NCI-H2196 (cell line): ENCODE data around the gene IMMP2L.

Experiments used
- DNase-seq: peaks from one replicate; lab custom pipeline; 2025; ENCODE audit not compliant: unreplicated experiment; lab: John Stamatoyannopoulos, UW

The IMMP2L gene

DNA sequence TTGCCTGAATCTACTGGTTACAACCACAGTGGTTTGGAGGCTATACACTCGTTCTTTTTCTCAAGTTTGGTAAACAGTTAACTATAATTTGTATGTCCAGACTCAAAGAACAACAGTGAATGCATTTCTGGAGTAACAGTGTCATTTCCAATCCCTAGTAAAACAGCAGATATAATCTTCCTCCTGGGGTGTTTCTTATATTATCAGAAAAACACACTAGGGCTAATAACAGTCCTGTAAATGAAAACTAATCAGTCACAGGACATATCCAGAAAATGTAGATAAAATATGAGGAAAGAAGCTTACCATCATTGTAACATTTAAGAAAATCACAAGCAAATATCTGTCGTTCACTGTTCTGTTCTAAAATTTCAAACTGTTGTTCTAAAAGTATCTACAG is 388.8 kb downstream of the IMMP2L start:
- DNase-seq, result no peak

GRCh38 chr7:111172564-111173257 is 389.6 kb downstream of the IMMP2L start:
- DNase-seq, result no peak

DNA sequence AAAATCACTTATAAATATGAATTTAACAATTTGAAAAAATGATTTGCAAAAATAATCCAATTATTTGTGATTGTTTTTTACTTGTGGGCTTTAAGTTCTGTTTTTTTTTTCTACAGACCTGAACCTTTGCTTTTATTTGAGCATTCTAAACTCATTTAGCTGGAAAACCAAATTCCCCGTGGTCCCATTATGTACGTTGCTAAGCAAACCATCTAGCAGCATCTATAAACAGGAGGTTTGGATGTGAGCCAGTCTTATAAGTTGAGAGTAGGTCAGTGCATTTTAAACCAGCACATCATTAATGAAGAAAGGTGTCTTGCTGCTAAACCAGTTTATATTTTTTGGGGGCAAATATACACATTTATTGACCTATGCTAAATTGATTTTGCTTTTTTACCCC is 394.1 kb downstream of the IMMP2L start:
- DNase-seq, result no peak

- no peak for DNase-seq
These were observed 397.9 kb downstream of the IMMP2L start for GRCh38 chr7:111164442-111164841.

- DNase-seq, result no peak
These were observed 399.6 kb downstream of the IMMP2L start for GRCh38 chr7:111162692-111163091.

DNA sequence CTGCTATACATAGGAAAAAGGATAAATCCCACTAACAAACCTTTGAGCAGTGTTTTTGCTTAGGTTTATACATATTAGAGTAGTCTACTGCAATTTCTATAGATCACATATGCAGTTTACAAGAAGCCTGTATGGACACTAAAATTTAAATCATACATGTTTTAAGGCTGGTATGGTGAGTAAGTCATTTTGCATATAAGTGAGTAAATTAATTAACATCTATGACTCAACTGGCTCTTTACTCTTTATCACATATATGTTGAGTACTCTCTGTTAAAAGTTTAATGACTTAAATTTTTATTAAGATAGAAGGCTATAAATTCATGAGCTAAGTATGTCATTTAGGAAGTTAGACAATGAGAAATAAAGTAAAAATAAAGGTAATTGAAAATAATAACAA is 402.0 kb downstream of the IMMP2L start:
- DNase-seq, result no peak

DNA sequence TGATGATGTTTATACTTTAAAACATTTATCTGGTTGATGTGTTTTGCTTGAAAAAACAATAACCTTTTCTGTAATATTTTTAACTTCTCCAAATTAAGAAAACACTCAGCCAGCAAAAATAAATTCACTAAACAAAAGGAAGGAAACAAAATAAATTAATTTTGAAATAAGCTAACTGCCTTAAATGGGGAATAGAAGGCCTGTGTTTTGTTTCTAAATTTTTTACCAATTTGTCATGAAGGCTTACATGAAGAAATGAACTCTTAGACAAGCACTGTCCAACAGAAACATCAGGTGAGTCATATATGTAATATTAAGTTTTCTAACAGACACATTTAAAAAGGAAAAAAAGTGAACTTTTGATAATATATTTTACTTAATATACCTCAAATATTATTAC is 402.9 kb downstream of the IMMP2L start:
- no peak for DNase-seq

DNA sequence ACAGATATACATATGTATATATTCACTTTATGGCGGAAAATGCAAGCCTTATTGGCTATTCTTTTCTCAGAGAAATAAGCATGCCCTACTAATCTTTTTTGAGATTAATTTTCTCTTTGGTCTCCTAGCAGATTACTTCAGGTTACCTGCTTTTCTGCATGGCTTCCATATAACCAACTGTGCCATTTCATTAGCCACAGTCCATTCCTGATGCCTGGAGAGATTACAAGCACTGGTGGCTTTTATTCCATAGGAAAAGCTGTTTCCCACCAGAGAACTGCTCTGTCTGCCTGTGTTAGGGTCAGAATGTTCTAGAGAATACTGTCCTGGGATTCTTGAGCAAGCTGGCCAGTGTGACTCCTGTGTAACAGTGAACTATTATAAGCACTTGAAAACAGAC is 411.6 kb downstream of the IMMP2L start:
- no peak for DNase-seq

- no peak for DNase-seq
These were observed 414.4 kb downstream of the IMMP2L start for GRCh38 chr7:111147708-111148533.

- no peak for DNase-seq
These were observed 416.2 kb downstream of the IMMP2L start for GRCh38 chr7:111146136-111146535.

DNA sequence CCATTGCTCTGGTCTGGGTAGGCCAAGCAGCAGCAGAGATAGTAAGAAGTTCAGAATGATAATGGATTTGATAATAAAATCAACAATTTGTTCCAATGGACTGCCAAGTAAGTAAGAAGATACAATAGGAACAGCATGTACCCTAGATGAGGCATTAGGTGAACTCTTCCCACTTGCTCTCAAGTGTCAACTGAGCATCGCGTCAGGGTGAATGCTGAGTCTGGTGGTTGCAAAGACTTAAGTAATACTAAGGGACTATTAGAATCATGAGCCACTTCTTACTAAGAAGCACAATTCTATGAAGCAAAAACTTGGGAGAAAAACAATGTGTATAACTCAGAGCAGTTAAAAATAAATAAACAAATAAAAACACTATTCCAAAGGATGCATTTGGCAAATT is 416.8 kb downstream of the IMMP2L start:
- DNase-seq, result no peak

GRCh38 chr7:111140091-111140865 is 422.0 kb downstream of the IMMP2L start:
- no peak for DNase-seq

DNA sequence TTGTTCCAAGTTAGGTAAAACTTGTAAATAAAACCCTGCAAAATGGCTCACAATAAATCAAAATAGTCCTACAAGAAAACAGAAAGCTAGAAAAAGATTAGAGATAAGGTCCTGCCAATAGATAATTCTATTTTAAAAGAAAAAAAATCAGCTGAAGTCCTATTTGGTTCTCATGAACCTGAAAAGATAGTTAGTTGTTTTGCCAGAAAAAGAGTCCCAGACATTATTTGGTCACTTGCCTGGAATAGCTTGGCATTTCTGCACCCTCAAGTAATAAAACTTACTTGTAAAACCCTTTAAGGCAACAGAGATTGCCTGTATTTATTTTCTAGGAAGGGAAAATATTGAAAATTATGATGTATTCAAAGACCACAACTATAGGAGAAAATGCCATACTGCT is 423.7 kb downstream of the IMMP2L start:
- no peak for DNase-seq

- no peak for DNase-seq
These were observed 424.1 kb downstream of the IMMP2L start for GRCh38 chr7:111138193-111138569.

- no peak for DNase-seq
These were observed 424.7 kb downstream of the IMMP2L start for GRCh38 chr7:111137296-111138192.

- no peak for DNase-seq
These were observed 429.5 kb downstream of the IMMP2L start for GRCh38 chr7:111132833-111133232.

- DNase-seq, result no peak
These were observed 432.9 kb downstream of the IMMP2L start for GRCh38 chr7:111129435-111129834.

- no peak for DNase-seq
These were observed 435.3 kb downstream of the IMMP2L start for GRCh38 chr7:111126987-111127386.

DNA sequence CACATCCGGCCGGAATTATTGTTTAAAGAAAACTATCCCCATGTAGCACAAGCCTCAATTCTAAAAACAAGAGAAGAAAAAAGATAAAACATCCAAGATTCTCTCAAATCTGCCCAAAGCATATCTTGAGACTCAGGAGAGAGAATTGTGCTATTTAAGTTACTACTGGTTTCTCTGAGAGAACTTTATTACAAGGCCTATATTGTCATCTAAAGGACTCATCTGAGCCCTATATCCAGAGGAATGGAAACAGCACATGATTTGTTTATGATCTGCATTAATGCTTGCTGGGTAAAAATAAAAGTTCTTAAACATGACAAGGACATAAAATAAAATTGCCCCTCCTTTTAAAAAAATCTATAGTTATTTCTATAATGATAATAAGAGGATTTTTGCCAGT is 446.3 kb downstream of the IMMP2L start:
- no peak for DNase-seq

DNA sequence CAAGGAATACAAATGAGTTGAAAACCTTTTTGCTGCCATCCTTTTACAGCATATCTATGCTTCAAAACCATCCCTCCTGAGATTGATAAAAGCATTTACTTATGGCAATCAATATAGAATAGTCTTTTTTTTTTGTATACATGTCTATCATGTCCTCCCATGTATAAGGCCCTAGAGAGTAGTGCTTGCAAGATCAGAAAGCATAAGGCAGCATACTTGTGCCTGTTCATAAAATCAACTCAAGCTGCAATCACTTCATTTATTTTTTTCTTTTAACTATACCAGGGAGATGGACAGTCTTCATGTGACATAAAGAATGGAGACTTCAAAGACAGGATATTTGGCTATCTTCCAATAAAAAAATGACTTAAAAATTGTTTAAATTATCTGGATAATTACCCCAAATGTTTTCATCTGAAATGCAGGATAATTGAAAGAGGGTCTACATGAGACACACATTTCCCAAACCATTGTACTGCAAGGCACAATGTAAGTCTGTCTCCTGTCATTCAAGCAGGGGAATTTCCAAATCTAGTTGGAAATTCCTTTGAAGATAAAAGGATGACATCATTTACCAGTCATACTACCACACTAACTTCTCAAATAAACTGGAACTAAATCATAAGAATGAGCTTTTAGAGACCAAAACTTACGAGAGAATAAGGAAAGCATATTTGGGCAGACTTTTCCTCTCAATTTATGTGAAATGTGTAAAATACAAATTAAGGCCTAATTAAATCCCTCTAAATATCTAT is 448.9 kb downstream of the IMMP2L start:
- DNase-seq, result no peak
